GM23248 (cell line): ENCODE results near the gene GPR17.

Experiments used
- EZH2 ChIP-seq: fragments of 200-600 bp; sonication (generic); IDR thresholded peaks from 2 replicates; pipeline ENCODE4 v1.6.1; 2018; ENCODE audit warnings: antibody characterized with exemption, mild to moderate bottlenecking; ENCODE audit not compliant: insufficient read depth, poor library complexity, severe bottlenecking
- EZH2phosphoT487 ChIP-seq: fragments of 200-600 bp; sonication (generic); IDR thresholded peaks from 2 replicates; pipeline ENCODE4 v1.6.1; 2018; ENCODE audit warnings: antibody characterized with exemption, moderate library complexity, mild to moderate bottlenecking, low read depth; ENCODE audit not compliant: insufficient read depth

GRCh38 chr2:127664065-127664894 lies 18.3 kb downstream of the GPR17 start:
- TF ChIP-seq EZH2, result no peak
- TF ChIP-seq EZH2phosphoT487, result no peak
